Adrenal gland (tissue), 12 donors: ENCODE results near the gene NEDD8. TPM values are rescaled to one million over a fixed set of nuclear protein-coding genes. Genes with fewer than 3 reads are reported as not detected.
A peak's percentile ranks its signal among the peaks of the same experiment; 100 is the strongest.

Experiments used
- DNase-seq, 7 donors: peaks; one replicate each; pipeline ENCODE4 v3.0.0-alpha.2; 2019 to 2020
- H3K27ac ChIP-seq, 5 donors: fragments of 200-600 bp; sonication (generic) in 4 of 5; 1 replicate in 3 of 5; 2 replicates in 2 of 5; pipeline versions ENCODE4 v1.5.1 to v1.8.0; 2016 to 2020; ENCODE audit warnings: mild to moderate bottlenecking in 1 of 5
- H3K27me3 ChIP-seq: fragments of 200-600 bp; 2 replicates; pipeline ENCODE4 v1.8.0; 2021
- H3K36me3 ChIP-seq, 2 donors: fragments of 200-600 bp; replicated peaks in 1 of 2; 1 replicate in 1 of 2; 2 replicates in 1 of 2; pipeline versions ENCODE4 v1.5.1 to v1.8.0; 2018 to 2022
- H3K4me1 ChIP-seq, 2 donors: fragments of 200-600 bp; replicated peaks in 1 of 2; 1 replicate in 1 of 2; 2 replicates in 1 of 2; pipeline versions ENCODE4 v1.5.1 to v1.8.0; 2018 to 2021
- H3K4me3 ChIP-seq, 4 donors: fragments of 200-600 bp; sonication (generic) in 3 of 4; one replicate each; pipeline ENCODE4 v1.5.1; 2016 to 2018
- H3K9me3 ChIP-seq, 3 donors: fragments of 200-600 bp; sonication (generic) in 1 of 3; replicated peaks in 1 of 3; 1 replicate in 2 of 3; 2 replicates in 1 of 3; pipeline versions ENCODE4 v1.5.1 to v1.8.0; 2016 to 2021
- CTCF ChIP-seq, 6 experiments: fragments of 450-650 bp in 4 of 6; fragments of 200-600 bp in 2 of 6; sonication (generic) in 1 of 6; IDR thresholded peaks; 1 replicate in 5 of 6; 2 replicates in 1 of 6; pipeline versions ENCODE4 v1.5.1 to v1.8.0; 2016 to 2021; ENCODE audit warnings: antibody characterized with exemption in 6 of 6, mild to moderate bottlenecking in 2 of 6, moderate library complexity in 1 of 6
- POLR2A ChIP-seq, 2 donors: fragments of 450-650 bp; IDR thresholded peaks; one replicate each; pipeline ENCODE4 v1.6.1; 2017; ENCODE audit warnings: antibody characterized with exemption in 2 of 2, mild to moderate bottlenecking in 2 of 2, moderate library complexity in 1 of 2
- WGBS, 4 donors: extraction: QIAGEN DNeasy Blood & Tissue Kit in 2 of 4; methylation state at CpG; one replicate each; pipeline versions ENCODE4 v1.1.5 to v1.1.7; 2013 to 2017; 5-methylcytosine and 5-hydroxymethylcytosine counted together
- intact Hi-C, 2 donors: fragments of 100-400 bp; cut with DNase I; formaldehyde crosslinking; loops; one replicate each; pipeline versions ENCODE4 v1.14.1 to v1.15.0; 2022 to 2023
- polyA plus RNA-seq, 3 donors: library from polyadenylated mRNA; stranded (reverse); fragments of 200-250 nt in 2 of 3; fragments of 350-450 nt in 1 of 3; fragmentation: Illumina TruSeq in 1 of 3; extraction: RNeasy Lipid Tissue Mini Kit (QIAGEN cat#74804) in 1 of 3; gene quantifications; one replicate each; pipeline ENCODE4 v1.2.3, GENCODE V29; 2013 to 2014
- total RNA-seq, 9 donors: library from RNA; depleted of rRNA in 4 of 9; stranded (reverse); fragments of >200 nt in 4 of 9; fragments of 120-200 nt in 1 of 9; fragmentation: NEBNext Ultra II Directional in 1 of 9; extraction: Animal tissue kit (Norgen Biotek cat#: 25700) in 1 of 9; gene quantifications; one replicate each; pipeline versions ENCODE4 v1.1.0 to v1.2.4, GENCODE V29; 2013 to 2023
- donor health status: healthy with polysubstance abuse.
- donor health status: Bipolar disorder and iron deficiency.
- donor health status: DM: yes; HTN: yes; CAD: no.
- donor health status: DM: no; HTN: no; CAD: no.
- donor health status: DM: no; HTN: no; CAD: no.
- donor health status: DM: yes; HTN: yes; CAD: no.

Gene NEDD8
- total and polyA plus RNA-seq, 12 donors = 136 to 454 (median 216) TPM

- H3K27ac ChIP-seq = no peak overlapping the region
- intact Hi-C loops = no loop called here
- WGBS, 4 donors = 89 to 93% (median 91%) methylated on average over 11 to 12 of the region's 12 CpGs
- H3K27me3 ChIP-seq = no peaks in the 10 kb centered on the region
- H3K4me1 ChIP-seq = peaks cover 13 to 23% of the 10 kb centered on the region in 2 donors
- TF ChIP-seq POLR2A (IDR thresholded peaks at IDR 0.05) = no peak
- TF ChIP-seq CTCF (IDR thresholded peaks at IDR 0.05) = no peak
- DNase-seq = no peak
- H3K4me3 ChIP-seq = no peak overlapping the region
- no peaks in the 10 kb centered on the region for H3K9me3 ChIP-seq
- H3K36me3 ChIP-seq = peaks cover 0 to 57% of the 10 kb centered on the region in 2 donors
Observed at GRCh38 chr14:24177041-24177825, 54.9 kb downstream of the NEDD8 start.

DNA sequence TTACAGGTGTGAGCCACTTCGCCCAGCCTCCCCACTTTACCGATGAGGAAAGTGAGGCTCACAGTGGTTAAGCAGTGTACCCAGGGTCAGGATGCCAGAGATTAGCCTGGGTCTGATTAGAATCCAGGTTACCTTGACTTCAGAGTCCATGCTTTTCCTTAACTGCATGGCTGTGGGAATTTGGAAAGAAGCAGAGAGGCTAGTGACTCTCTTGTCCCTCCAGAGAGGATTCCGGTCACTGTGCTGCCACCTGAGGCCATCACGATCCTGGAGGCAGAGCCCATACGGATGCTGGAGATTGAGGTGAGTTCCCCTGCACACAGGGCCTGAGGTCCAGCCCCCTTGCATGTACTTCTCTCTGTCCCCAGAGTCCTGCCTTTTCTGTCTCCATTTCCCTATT is 55.6 kb downstream of the NEDD8 start:
- H3K27me3 ChIP-seq = no peaks in the 10 kb centered on the region
- TF ChIP-seq POLR2A (IDR thresholded peaks at IDR 0.05) (no peak), CTCF (IDR thresholded peaks at IDR 0.05) (no peak)
- H3K4me1 ChIP-seq = peaks cover 13 to 23% of the 10 kb centered on the region in 2 donors
- H3K4me3 ChIP-seq = no peak overlapping the region
- H3K36me3 ChIP-seq = peaks cover 0 to 50% of the 10 kb centered on the region in 2 donors
- no peak for DNase-seq
- no peak overlapping the region for H3K27ac ChIP-seq
- intact Hi-C loops = no loop called here
- WGBS, 4 donors = 90 to 97% (median 94%) methylated on average over 5 of the region's 5 CpGs
- no peaks in the 10 kb centered on the region for H3K9me3 ChIP-seq

DNA sequence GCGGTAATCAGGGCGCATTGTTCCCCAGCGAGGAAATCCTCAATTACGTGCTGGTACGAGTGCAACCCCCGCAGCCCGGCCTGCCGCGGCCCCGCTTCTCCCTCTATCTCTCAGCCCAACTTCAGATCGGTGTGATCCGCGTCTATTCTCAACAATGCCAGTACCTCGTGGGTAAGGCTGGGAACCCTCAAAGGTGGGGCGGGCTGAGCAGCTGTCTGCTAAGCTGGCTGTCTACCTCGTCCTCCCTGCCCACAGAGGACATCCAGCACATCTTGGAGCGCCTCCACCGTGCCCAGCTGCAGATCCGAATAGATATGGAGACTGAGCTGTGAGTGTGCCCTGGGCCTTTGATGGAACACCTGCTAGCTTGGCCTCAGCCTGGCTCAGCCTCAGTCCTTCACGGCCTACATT is 59.3 kb downstream of the NEDD8 start:
- intact Hi-C loops = no loop called here
- Histone ChIP-seq H3K27me3 (no peaks in the 10 kb centered on the region), H3K4me3 (no peak overlapping the region), H3K36me3 (peaks cover 0 to 17% of the 10 kb centered on the region in 2 donors), H3K27ac (no peak overlapping the region), H3K4me1 (peaks cover 0 to 6% of the 10 kb centered on the region in 2 donors), H3K9me3 (no peaks in the 10 kb centered on the region)
- 62 to 84% (median 83%) methylated on average over 5 to 20 of the region's 20 CpGs for WGBS, 4 donors
- DNase-seq = no peak
- no peak for TF ChIP-seq CTCF (IDR thresholded peaks at IDR 0.05)
- no peak for TF ChIP-seq POLR2A (IDR thresholded peaks at IDR 0.05)

DNA sequence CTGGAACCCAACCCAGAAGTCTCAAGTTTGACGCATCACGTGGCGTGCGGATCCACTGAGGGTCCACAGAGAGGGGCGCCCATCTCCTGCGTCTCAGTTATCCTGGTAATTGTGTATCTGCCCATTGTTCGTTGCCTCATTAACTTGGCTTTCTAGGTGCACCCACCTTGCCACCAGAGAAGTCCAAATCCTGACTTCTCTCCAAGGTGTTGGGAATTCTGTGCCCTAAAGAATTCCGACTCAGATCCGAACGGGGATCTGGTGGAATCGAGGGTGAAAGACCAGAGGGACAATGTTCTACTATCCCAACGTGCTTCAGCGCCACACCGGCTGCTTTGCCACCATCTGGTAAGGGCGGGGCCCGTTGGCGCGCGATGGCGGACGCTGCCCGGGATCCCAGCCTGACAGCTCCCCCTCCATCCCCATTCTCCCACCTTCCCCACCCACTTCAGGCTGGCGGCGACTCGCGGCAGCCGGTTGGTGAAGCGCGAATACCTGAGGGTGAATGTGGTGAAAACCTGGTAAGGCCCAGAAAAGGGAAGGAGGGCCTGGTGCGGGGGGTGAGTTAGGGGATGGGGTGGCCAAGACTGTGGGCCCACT is 59.8 kb downstream of the NEDD8 start:
- 59 to 70% (median 65%) methylated on average over 21 to 30 of the region's 30 CpGs for WGBS, 4 donors
- DNase-seq = no peak
- TF ChIP-seq CTCF (IDR thresholded peaks at IDR 0.05) (no peak), POLR2A (IDR thresholded peaks at IDR 0.05) (no peak)
- Histone ChIP-seq H3K36me3 (peaks cover 0 to 18% of the 10 kb centered on the region in 2 donors), H3K4me1 (peaks cover 0 to 6% of the 10 kb centered on the region in 2 donors), H3K4me3 (peak overlapping the region in 1 of 4 donors; percentile 38), H3K27me3 (no peaks in the 10 kb centered on the region), H3K9me3 (no peaks in the 10 kb centered on the region), H3K27ac (peak overlapping the region in 1 of 5 donors; percentile 54)
- intact Hi-C loops = no loop called here
